Heart right ventricle (tissue), 16 donors: Measurements from ENCODE around the gene TCF4. TPM values are rescaled to one million over a fixed set of nuclear protein-coding genes. Genes with fewer than 3 reads are reported as not detected.

Experiments used
- ATAC-seq, 8 donors: fragments of 200-7000 bp; cut with Tn5 transposase; one replicate each; pipeline ENCODE4 v1.9.1; 2020; ENCODE audit warnings: mild to moderate bottlenecking in 8 of 8, moderate library complexity in 8 of 8, moderate number of reproducible peaks in 1 of 8
- DNase-seq, 2 donors: peaks; one replicate each; pipeline ENCODE4 v3.0.0-alpha.2; 2020
- H3K27ac ChIP-seq, 10 donors: fragments of 200-600 bp; sonication (generic) in 2 of 10; one replicate each; pipeline versions ENCODE4 v1.5.0 to v1.8.0; 2020 to 2022; ENCODE audit warnings: mild to moderate bottlenecking in 3 of 10
- H3K27me3 ChIP-seq, 7 donors: fragments of 200-600 bp; one replicate each; pipeline ENCODE4 v1.8.0; 2021 to 2022; ENCODE audit warnings: mild to moderate bottlenecking in 2 of 7
- H3K36me3 ChIP-seq, 9 donors: fragments of 200-600 bp; sonication (generic) in 1 of 9; one replicate each; pipeline versions ENCODE4 v1.5.0 to v1.8.0; 2020 to 2022; ENCODE audit warnings: mild to moderate bottlenecking in 2 of 9
- H3K4me1 ChIP-seq, 9 donors: fragments of 200-600 bp; sonication (generic) in 1 of 9; one replicate each; pipeline versions ENCODE4 v1.5.0 to v1.8.0; 2020 to 2022; ENCODE audit warnings: mild to moderate bottlenecking in 4 of 9
- H3K4me3 ChIP-seq, 10 donors: fragments of 200-600 bp; sonication (generic) in 2 of 10; one replicate each; pipeline versions ENCODE4 v1.5.0 to v1.8.0; 2020 to 2022; ENCODE audit warnings: mild to moderate bottlenecking in 7 of 10, moderate library complexity in 2 of 10
- H3K9me3 ChIP-seq, 11 donors: fragments of 200-600 bp in 10 of 11; sonication (generic) in 2 of 11; one replicate each; pipeline versions ENCODE4 v1.5.0 to v1.8.0; 2013 to 2022; ENCODE audit warnings: mild to moderate bottlenecking in 2 of 11, control low read depth in 1 of 11, moderate library complexity in 1 of 11
- WGBS, 2 donors: extraction: QIAGEN DNeasy Blood & Tissue Kit; methylation state at CpG; one replicate each; pipeline ENCODE4 v1.1.7; 2013; ENCODE audit warnings: inconsistent platforms in 1 of 2; 5-methylcytosine and 5-hydroxymethylcytosine counted together
- intact Hi-C, 10 donors: fragments of 100-400 bp; cut with DNase I; formaldehyde crosslinking; loops; one replicate each; pipeline versions ENCODE4 v1.11.1 to v1.14.2; 2022
- polyA plus RNA-seq, 2 donors: library from polyadenylated mRNA; stranded (reverse); fragments of 200-250 nt; gene quantifications; one replicate each; pipeline ENCODE4 v1.2.3, GENCODE V29; 2013
- total RNA-seq, 10 donors: library from RNA; stranded (reverse); fragmentation: NEBNext Ultra II Directional in 3 of 10; extraction: Animal tissue kit (Norgen Biotek cat#: 25700) in 3 of 10; gene quantifications; one replicate each; pipeline versions ENCODE4 v1.2.1 to v1.2.4, GENCODE V29; 2021 to 2023
- TF ChIP-seq, protein P1 (sequence below), 9 donors: fragments of 200-600 bp; sonication (generic) in 2 of 9; IDR thresholded peaks; one replicate each; pipeline versions ENCODE4 v1.5.0 to v1.8.0; 2021 to 2022; ENCODE audit warnings: antibody characterized with exemption in 9 of 9, mild to moderate bottlenecking in 5 of 9, moderate library complexity in 1 of 9
- donor health status: Arrhythmogenic right ventricular cardiomyopathy.
- donor health status: ischemic (EF 13 %, LVEDD 7.1; RV severe dilation, severe dysfunction).
- donor health status: healthy with polysubstance abuse.
- donor health status: DM: no; HTN: yes; CAD: no.
- donor health status: DM: no; HTN: no; CAD: no.
- donor health status: ischemic (EF 25% LVEDD 6.9; RV normal size, moderate dysfunction).
- donor health status: ischemic (EF 25% LVEDD 5.7; RV mildly dilated, moderate dysfunction).
- donor health status: healthy.
- donor health status: DM: yes; HTN: yes; CAD: no.
- donor health status: Ischemic cardiomyopathy.
- donor health status: ischemic (EF 35%, LVEDD 5.7; RV mildly dilated, moderate dysfunction).
- donor health status: nonischemic (EF 11% LVEDD 7.7; RV severe dilation, severe dysfunction).
- donor health status: DM: yes; HTN: yes; CAD: no.
- donor health status: PGD.
- donor health status: ischemic (EF 29% LVEDD 5.4; RV normal size, mild dysfunction).
- donor health status: nonischemic (EF 23%, LVEDD 6.1; RV moderate dilation, normal function).

The TCF4 gene
- total and polyA plus RNA-seq, 12 donors: 12.6 to 90.1 (median 65.5) TPM

DNA sequence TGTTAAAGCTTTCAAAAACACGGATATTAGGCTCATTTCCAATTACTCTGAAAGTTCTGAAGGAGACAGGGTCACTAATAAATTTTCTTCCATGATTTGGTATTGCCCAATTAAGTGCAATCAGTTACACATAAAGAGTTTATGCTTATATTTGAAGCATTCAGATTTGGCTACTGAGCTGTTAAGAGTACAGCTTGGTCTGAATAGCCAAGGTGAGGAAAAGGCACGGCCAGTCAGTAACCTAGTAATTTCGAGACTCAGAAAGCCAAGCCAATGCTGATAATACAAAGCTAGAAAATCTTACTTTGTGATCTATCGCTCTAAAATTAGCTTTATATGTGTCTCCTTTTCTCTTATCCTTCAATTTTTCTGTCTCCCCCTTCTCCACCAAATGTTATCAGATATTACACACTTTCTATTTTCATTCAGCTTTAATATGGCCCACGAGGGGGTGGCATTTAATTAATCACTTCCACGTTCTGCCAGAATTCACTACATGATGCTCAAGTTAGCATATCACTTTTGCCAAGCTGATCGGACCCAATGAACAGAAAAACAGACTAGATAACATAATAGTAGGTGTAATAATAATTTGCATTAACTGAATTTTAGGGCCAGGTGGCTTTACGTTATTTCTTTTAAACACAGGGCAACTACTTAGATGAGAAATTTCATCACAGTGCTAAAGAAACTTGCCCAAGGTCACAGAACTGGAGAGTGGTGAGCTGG lies 138.4 kb downstream of the TCF4 start:
- H3K9me3 ChIP-seq: peaks cover 0 to 16% (median 0%) of the 10 kb centered on the region in 11 donors
- DNase-seq: no peak
- H3K36me3 ChIP-seq: no peaks in the 10 kb centered on the region
- peak overlapping the region in 1 of 10 donors; percentile 18 for H3K27ac ChIP-seq
- no peaks in the 10 kb centered on the region for H3K27me3 ChIP-seq
- TF ChIP-seq, protein P1, sequence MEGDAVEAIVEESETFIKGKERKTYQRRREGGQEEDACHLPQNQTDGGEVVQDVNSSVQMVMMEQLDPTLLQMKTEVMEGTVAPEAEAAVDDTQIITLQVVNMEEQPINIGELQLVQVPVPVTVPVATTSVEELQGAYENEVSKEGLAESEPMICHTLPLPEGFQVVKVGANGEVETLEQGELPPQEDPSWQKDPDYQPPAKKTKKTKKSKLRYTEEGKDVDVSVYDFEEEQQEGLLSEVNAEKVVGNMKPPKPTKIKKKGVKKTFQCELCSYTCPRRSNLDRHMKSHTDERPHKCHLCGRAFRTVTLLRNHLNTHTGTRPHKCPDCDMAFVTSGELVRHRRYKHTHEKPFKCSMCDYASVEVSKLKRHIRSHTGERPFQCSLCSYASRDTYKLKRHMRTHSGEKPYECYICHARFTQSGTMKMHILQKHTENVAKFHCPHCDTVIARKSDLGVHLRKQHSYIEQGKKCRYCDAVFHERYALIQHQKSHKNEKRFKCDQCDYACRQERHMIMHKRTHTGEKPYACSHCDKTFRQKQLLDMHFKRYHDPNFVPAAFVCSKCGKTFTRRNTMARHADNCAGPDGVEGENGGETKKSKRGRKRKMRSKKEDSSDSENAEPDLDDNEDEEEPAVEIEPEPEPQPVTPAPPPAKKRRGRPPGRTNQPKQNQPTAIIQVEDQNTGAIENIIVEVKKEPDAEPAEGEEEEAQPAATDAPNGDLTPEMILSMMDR (IDR thresholded peaks at IDR 0.05): no peak
- intact Hi-C loops: no loop called here
- no peak overlapping the region for H3K4me3 ChIP-seq
- peaks cover 0 to 47% (median 9%) of the 10 kb centered on the region in 9 donors for H3K4me1 ChIP-seq
- no peak for ATAC-seq
- 72 to 79% methylated on average over 8 of the region's 8 CpGs for WGBS, 2 donors

GRCh38 chr18:55448420-55448819 lies 139.6 kb downstream of the TCF4 start:
- H3K9me3 ChIP-seq: peaks cover 0 to 16% (median 0%) of the 10 kb centered on the region in 11 donors
- ATAC-seq (no peak), DNase-seq (no peak)
- no peak overlapping the region for H3K27ac ChIP-seq
- intact Hi-C loops: no loop called here
- no peak overlapping the region for H3K4me3 ChIP-seq
- H3K4me1 ChIP-seq: peaks cover 0 to 59% (median 11%) of the 10 kb centered on the region in 9 donors
- TF ChIP-seq, protein P1 (IDR thresholded peaks at IDR 0.05): no peak
- no peaks in the 10 kb centered on the region for H3K27me3 ChIP-seq
- 84 to 86% methylated on average over 4 of the region's 4 CpGs for WGBS, 2 donors
- H3K36me3 ChIP-seq: no peaks in the 10 kb centered on the region

DNA sequence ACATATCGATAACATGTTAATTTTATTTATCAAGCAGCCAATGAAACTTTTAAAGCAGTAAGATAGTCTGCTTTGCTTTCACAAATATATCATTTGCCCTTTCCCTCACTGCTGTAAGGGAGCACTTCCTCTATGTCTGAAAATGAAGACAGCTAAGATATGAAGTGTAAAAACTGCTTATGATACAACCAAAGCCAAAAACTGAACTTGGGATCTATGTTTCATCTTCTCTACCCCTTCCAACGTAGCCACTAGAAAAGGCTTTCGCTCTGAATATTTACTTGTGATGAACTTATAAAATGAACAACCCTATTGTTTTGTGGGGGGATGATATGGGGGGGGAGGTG lies 140.3 kb downstream of the TCF4 start:
- no peak overlapping the region for H3K4me3 ChIP-seq
- TF ChIP-seq, protein P1 (IDR thresholded peaks at IDR 0.05): no peak
- H3K9me3 ChIP-seq: peaks cover 0 to 16% (median 0%) of the 10 kb centered on the region in 11 donors
- H3K27ac ChIP-seq: no peak overlapping the region
- 73 to 78% methylated on average over 3 of the region's 3 CpGs for WGBS, 2 donors
- intact Hi-C loops: no loop called here
- DNase-seq: no peak
- H3K27me3 ChIP-seq: no peaks in the 10 kb centered on the region
- no peaks in the 10 kb centered on the region for H3K36me3 ChIP-seq
- ATAC-seq: no peak
- H3K4me1 ChIP-seq: peaks cover 0 to 67% (median 15%) of the 10 kb centered on the region in 9 donors

GRCh38 chr18:55446996-55447671 lies 140.9 kb downstream of the TCF4 start:
- WGBS, 2 donors: 88 to 93% methylated on average over 5 of the region's 5 CpGs
- Histone ChIP-seq H3K27me3 (no peaks in the 10 kb centered on the region), H3K36me3 (no peaks in the 10 kb centered on the region), H3K9me3 (peaks cover 0 to 16% (median 0%) of the 10 kb centered on the region in 11 donors), H3K4me1 (peaks cover 0 to 68% (median 11%) of the 10 kb centered on the region in 9 donors), H3K27ac (no peak overlapping the region), H3K4me3 (no peak overlapping the region)
- TF ChIP-seq, protein P1 (IDR thresholded peaks at IDR 0.05): no peak
- DNase-seq (no peak), ATAC-seq (no peak)
- intact Hi-C loops: no loop called here
